KMS-11 (cell line): ENCODE results near the gene PRKCH.

Source experiments
- H2AFZ ChIP-seq: fragments of 200-600 bp; sonication (generic); 2 replicates; pipeline ENCODE4 v1.6.1; 2016; ENCODE audit warnings: antibody characterized with exemption, mixed run types, low read depth
- H3K27ac ChIP-seq: fragments of 200-600 bp; sonication (generic); 2 replicates; pipeline ENCODE4 v1.6.1; 2016; ENCODE audit warnings: mild to moderate bottlenecking, mixed run types
- H3K27me3 ChIP-seq: fragments of 200-600 bp; sonication (generic); 2 replicates; pipeline ENCODE4 v1.6.1; 2017; ENCODE audit warnings: mild to moderate bottlenecking, low read depth, mixed run types, moderate library complexity; ENCODE audit not compliant: insufficient read depth
- H3K36me3 ChIP-seq: fragments of 200-600 bp; sonication (generic); 2 replicates; pipeline ENCODE4 v1.6.1; 2017; ENCODE audit warnings: mild to moderate bottlenecking, mixed run types; ENCODE audit not compliant: insufficient read depth
- H3K4me1 ChIP-seq: fragments of 200-600 bp; sonication (generic); 2 replicates; pipeline ENCODE4 v1.6.1; 2016; ENCODE audit warnings: mild to moderate bottlenecking, low read depth, mixed run types; ENCODE audit not compliant: poor library complexity, severe bottlenecking
- H3K4me2 ChIP-seq: fragments of 200-600 bp; sonication (generic); 2 replicates; pipeline ENCODE4 v1.7.0; 2016; ENCODE audit warnings: mild to moderate bottlenecking, mixed run types
- H3K4me3 ChIP-seq: fragments of 200-600 bp; sonication (generic); IDR thresholded peaks from 2 replicates; pipeline ENCODE4 v1.6.1; 2017; ENCODE audit warnings: low read depth, low read length, mixed read lengths; ENCODE audit not compliant: insufficient read depth
- H3K79me2 ChIP-seq: fragments of 200-600 bp; sonication (generic); 2 replicates; pipeline ENCODE4 v1.6.1; 2016; ENCODE audit warnings: low read depth, mixed run types; ENCODE audit not compliant: insufficient read depth
- H3K9ac ChIP-seq: fragments of 200-600 bp; sonication (generic); 2 replicates; pipeline ENCODE4 v1.6.1; 2016; ENCODE audit warnings: mild to moderate bottlenecking, mixed run types
- H4K20me1 ChIP-seq: fragments of 200-600 bp; sonication (generic); 2 replicates; pipeline ENCODE4 v1.6.1; 2016; ENCODE audit warnings: mild to moderate bottlenecking, mixed run types; ENCODE audit not compliant: insufficient read depth
- TF ChIP-seq, protein P1 (sequence below): fragments of 200-600 bp; sonication (generic); conservative IDR thresholded peaks from 2 replicates; pipeline ENCODE4 v1.6.1; 2017; ENCODE audit warnings: low read depth, mild to moderate bottlenecking, antibody characterized with exemption, low read length, moderate library complexity, mixed read lengths

The PRKCH gene

DNA sequence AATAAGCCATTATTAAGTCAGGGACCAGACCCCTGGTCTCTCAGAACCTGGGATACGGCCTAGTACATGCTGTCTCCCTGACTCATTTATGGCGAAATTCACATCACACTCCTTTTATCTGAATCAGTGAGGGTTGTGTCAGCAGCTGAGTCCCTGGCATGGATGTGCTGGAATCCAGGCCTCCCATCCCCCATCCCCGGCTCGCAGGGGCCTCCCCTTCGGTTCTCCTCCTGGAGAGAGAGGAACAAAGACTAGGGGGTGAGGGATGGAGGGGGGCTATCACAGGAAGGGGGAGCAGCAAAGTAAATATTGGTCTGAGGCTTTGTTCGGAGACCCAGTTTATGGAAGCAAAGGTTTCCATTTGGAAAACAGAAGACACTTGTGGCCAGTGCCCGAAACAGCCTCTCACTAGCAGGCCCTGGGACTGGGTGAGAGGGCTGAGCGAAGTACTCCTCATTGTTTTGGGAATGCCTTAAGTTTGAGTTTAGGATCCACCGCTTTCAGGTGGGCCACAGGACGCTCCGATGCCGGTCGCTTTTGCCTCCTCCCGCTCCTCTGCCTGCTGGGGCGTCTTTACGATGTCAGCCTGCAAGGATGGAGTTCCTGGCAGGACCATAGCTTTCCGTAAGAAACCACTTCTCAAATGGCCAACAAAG is 145.0 kb downstream of the PRKCH start:
- TF ChIP-seq, protein P1, sequence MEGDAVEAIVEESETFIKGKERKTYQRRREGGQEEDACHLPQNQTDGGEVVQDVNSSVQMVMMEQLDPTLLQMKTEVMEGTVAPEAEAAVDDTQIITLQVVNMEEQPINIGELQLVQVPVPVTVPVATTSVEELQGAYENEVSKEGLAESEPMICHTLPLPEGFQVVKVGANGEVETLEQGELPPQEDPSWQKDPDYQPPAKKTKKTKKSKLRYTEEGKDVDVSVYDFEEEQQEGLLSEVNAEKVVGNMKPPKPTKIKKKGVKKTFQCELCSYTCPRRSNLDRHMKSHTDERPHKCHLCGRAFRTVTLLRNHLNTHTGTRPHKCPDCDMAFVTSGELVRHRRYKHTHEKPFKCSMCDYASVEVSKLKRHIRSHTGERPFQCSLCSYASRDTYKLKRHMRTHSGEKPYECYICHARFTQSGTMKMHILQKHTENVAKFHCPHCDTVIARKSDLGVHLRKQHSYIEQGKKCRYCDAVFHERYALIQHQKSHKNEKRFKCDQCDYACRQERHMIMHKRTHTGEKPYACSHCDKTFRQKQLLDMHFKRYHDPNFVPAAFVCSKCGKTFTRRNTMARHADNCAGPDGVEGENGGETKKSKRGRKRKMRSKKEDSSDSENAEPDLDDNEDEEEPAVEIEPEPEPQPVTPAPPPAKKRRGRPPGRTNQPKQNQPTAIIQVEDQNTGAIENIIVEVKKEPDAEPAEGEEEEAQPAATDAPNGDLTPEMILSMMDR: no peak
- Histone ChIP-seq H2AFZ (no peak overlapping the region), H3K9ac (no peak overlapping the region), H3K27ac (no peak overlapping the region), H3K27me3 (no peaks in the 10 kb centered on the region), H3K36me3 (no peaks in the 10 kb centered on the region), H3K79me2 (no peaks in the 10 kb centered on the region), H3K4me2 (no peak overlapping the region), H3K4me3 (no peak overlapping the region), H3K4me1 (no peaks in the 10 kb centered on the region), H4K20me1 (no peaks in the 10 kb centered on the region)

DNA sequence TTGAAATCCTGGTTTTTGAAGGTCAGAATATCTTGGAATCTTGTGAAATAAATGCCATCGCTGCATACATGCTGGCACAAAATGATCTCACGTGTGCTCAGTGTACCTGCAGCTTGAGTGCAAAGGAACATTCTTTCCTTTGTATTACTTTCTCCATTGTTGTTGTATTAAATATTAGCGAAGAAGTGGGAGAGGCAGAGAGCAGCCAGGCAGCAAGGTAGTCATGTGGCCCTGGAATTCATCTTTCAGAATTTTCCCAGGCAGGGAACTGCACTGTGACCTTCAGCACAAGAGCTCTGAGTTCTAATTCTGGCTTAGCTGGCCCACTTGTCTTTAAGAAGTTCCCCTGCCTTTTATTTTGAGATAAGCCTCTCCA is 145.5 kb downstream of the PRKCH start:
- Histone ChIP-seq H3K9ac (no peak overlapping the region), H3K79me2 (no peaks in the 10 kb centered on the region), H3K27ac (no peak overlapping the region), H3K4me1 (no peaks in the 10 kb centered on the region), H2AFZ (no peak overlapping the region), H3K4me3 (no peak overlapping the region), H3K36me3 (no peaks in the 10 kb centered on the region), H4K20me1 (no peaks in the 10 kb centered on the region), H3K4me2 (no peak overlapping the region), H3K27me3 (no peaks in the 10 kb centered on the region)
- TF ChIP-seq, protein P1: no peak

DNA sequence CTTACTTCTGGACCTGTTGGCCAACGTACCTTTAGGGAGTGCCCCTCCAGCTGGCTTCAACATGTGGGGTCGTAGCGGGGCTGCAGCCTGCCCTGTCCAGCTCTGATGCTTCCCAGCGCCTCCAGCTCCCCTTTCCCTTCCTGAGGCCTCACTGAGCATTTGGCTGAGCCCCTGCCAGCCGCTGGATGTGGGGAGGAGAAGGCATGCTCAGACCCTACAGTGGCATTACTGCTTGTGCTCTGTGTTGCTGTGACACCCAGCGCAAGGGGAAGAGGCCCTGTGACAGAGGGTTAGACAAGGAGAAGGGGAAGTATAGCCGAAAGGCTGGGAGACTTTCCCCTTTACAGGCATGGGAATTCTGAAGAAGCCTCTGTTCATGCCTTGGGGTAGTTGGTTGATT is 145.9 kb downstream of the PRKCH start:
- Histone ChIP-seq H3K27me3 (no peaks in the 10 kb centered on the region), H3K4me2 (no peak overlapping the region), H3K9ac (no peak overlapping the region), H3K79me2 (no peaks in the 10 kb centered on the region), H3K4me3 (no peak overlapping the region), H3K27ac (no peak overlapping the region), H3K4me1 (no peaks in the 10 kb centered on the region), H3K36me3 (no peaks in the 10 kb centered on the region), H4K20me1 (no peaks in the 10 kb centered on the region), H2AFZ (no peak overlapping the region)
- TF ChIP-seq, protein P1: no peak

DNA sequence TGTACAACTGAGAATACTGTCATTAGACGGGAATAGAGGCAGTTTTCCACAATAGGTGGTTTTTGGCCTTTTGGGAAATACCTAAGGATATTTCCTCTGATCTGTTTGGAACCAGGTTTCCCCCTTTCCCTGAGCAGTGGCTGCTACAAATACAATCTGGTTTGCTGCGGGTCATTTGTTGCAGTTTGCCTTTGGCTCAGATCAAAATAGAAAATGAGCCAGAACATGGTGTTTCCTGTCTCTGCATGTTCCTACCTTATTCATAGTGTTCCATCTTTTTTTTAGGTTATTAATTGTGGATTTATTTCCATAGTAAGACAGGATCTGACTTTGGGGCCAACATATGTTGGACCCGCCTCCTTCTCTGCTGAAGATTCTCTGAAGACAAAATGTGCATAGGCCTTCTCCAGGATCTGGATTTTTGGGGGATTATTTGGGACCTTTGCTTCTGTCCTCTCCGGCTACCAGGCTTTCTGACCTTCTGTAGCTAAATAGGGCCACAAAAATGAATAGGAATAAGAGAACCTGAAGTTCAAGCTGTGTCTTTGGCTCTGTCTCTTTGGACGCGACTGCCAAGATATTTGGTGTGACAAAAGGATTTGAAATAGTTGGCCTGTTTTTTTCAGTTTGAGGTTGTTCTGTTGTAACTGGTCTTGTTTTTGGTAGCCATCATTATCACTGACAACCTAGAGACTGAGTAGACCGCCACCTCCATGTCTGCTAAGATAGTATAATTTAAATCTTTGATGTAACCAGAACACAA is 146.9 kb downstream of the PRKCH start:
- H3K36me3 ChIP-seq: no peaks in the 10 kb centered on the region
- H3K4me2 ChIP-seq: no peak overlapping the region
- TF ChIP-seq, protein P1: no peak
- H3K4me1 ChIP-seq: no peaks in the 10 kb centered on the region
- H3K79me2 ChIP-seq: no peaks in the 10 kb centered on the region
- H4K20me1 ChIP-seq: no peaks in the 10 kb centered on the region
- no peak overlapping the region for H3K9ac ChIP-seq
- H3K27me3 ChIP-seq: no peaks in the 10 kb centered on the region
- H3K27ac ChIP-seq: no peak overlapping the region
- no peak overlapping the region for H3K4me3 ChIP-seq
- no peak overlapping the region for H2AFZ ChIP-seq
